B cell (primary cell): ENCODE data around the gene HIGD1C.

ENCODE experiments used
- EZH2 ChIP-seq: IDR thresholded peaks from 2 replicates; pipeline ENCODE4 v1.6.1; 2012; ENCODE audit warnings: borderline replicate concordance, low read depth, mild to moderate bottlenecking, moderate library complexity, low read length; ENCODE audit not compliant: insufficient read depth, poor library complexity, severe bottlenecking
- TF ChIP-seq, protein P1 (sequence below): fragments of 200-600 bp; IDR thresholded peaks from one replicate; pipeline ENCODE4 v1.8.0; 2022; ENCODE audit warnings: antibody characterized with exemption, mild to moderate bottlenecking

DNA sequence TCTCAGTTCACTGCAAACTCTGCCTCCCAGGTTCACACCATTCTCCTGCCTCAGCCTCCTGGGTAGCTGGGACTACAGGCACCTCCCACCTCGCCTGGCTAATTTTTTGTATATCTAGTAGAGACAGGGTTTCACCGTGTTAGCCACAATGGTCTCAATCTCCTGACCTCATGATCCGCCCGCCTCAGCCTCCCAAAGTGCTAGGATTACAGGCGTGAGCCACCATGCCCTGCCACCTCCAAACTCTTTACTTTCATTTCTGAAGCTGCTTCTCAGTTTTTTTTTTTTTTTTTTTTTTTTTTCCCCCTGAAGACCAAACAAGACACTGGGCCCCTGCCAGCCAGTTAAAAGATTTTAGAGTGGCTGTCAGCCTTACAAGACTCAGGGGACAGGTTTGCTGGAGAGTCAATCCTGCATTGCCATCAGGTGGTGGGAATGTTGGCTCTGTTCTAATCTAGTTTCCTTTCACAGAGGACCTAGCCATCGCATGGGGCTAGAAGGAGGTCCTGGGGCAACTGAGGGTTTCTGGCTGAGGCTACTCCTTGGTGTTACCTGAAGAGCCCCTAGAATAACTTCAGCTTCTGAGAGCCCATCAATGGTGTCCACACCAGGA lies 37.4 kb upstream of the HIGD1C start:
- TF ChIP-seq, protein P1, sequence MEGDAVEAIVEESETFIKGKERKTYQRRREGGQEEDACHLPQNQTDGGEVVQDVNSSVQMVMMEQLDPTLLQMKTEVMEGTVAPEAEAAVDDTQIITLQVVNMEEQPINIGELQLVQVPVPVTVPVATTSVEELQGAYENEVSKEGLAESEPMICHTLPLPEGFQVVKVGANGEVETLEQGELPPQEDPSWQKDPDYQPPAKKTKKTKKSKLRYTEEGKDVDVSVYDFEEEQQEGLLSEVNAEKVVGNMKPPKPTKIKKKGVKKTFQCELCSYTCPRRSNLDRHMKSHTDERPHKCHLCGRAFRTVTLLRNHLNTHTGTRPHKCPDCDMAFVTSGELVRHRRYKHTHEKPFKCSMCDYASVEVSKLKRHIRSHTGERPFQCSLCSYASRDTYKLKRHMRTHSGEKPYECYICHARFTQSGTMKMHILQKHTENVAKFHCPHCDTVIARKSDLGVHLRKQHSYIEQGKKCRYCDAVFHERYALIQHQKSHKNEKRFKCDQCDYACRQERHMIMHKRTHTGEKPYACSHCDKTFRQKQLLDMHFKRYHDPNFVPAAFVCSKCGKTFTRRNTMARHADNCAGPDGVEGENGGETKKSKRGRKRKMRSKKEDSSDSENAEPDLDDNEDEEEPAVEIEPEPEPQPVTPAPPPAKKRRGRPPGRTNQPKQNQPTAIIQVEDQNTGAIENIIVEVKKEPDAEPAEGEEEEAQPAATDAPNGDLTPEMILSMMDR = no peak
- TF ChIP-seq EZH2 = no peak
